ENCODE data around the gene GAS2L2.
A peak's percentile ranks its signal among the peaks of the same experiment; 100 is the strongest.
"Not testable (repeated sequence)": the region's sequence is repeated elsewhere in the genome, so short reads cannot be mapped to it uniquely, and the experiment has no call there.

The GAS2L2 gene

GRCh38 chr17:35773129-35773528, 20.1 kb upstream of the GAS2L2 start:
- no peak for DNase-seq (ENCODE audit: low read depth)

- no peak for DNase-seq (ENCODE audit: low read depth)
Observed at GRCh38 chr17:35769895-35770486, 17.0 kb upstream of the GAS2L2 start.

- no peak for DNase-seq (ENCODE audit: low read depth)
Observed at GRCh38 chr17:35768797-35769196, 15.8 kb upstream of the GAS2L2 start.

- DNase-seq (ENCODE audit: low read depth): no peak
Observed at GRCh38 chr17:35766903-35767510, 14.0 kb upstream of the GAS2L2 start.

GRCh38 chr17:35766489-35766877, 13.4 kb upstream of the GAS2L2 start:
- DNase-seq (ENCODE audit: low read depth): no peak

GRCh38 chr17:35765756-35766488, 12.9 kb upstream of the GAS2L2 start:
- DNase-seq (ENCODE audit: low read depth): no peak

- DNase-seq (ENCODE audit: low read depth): no peak
Observed at GRCh38 chr17:35765086-35765710, 12.2 kb upstream of the GAS2L2 start.

- peak; percentile 78 for DNase-seq (ENCODE audit: low read depth)
Observed at GRCh38 chr17:35764123-35764991, 11.3 kb upstream of the GAS2L2 start.

- DNase-seq (ENCODE audit: low read depth): no peak
Observed at GRCh38 chr17:35763767-35764122, 10.7 kb upstream of the GAS2L2 start.

GRCh38 chr17:35761601-35762000, 8.6 kb upstream of the GAS2L2 start:
- no peak for DNase-seq (ENCODE audit: low read depth)

- no peak for DNase-seq (ENCODE audit: low read depth)
Observed at GRCh38 chr17:35760587-35760986, 7.5 kb upstream of the GAS2L2 start, which contains the start of gene C17orf50. Gene C17orf50, plus strand, starts transcription at chr17:35760887. Its CDS starts 55 bp downstream, at chr17:35760942.

- no peak for DNase-seq (ENCODE audit: low read depth)
Observed at GRCh38 chr17:35757243-35757642, 4.2 kb upstream of the GAS2L2 start.

GRCh38 chr17:35752471-35752870, 568 bp downstream of the GAS2L2 start:
- no peak for DNase-seq (ENCODE audit: low read depth)

- DNase-seq (ENCODE audit: low read depth): not testable (repeated sequence)
Observed at GRCh38 chr17:35751541-35751940, 1.5 kb downstream of the GAS2L2 start.

GRCh38 chr17:35750526-35751395, 2.3 kb downstream of the GAS2L2 start:
- DNase-seq (ENCODE audit: low read depth): no peak

- DNase-seq (ENCODE audit: low read depth): no peak
Observed at GRCh38 chr17:35749560-35750412, 3.3 kb downstream of the GAS2L2 start.

- no peak for DNase-seq (ENCODE audit: low read depth)
Observed at GRCh38 chr17:35748979-35749378, 4.1 kb downstream of the GAS2L2 start.

GRCh38 chr17:35748341-35748841, 4.6 kb downstream of the GAS2L2 start:
- no peak for DNase-seq (ENCODE audit: low read depth)

- peak; percentile 50 for DNase-seq (ENCODE audit: low read depth)
Observed at GRCh38 chr17:35747540-35748017, 5.5 kb downstream of the GAS2L2 start.

Measured in stimulated activated CD8-positive, alpha-beta memory T cell treated with anti-CD3 and anti-CD28 coated beads, Interleukin-12 subunit alpha, Interleukin-12 subunit beta, amount 100 ng/mL, for 4 hours (primary cell).